ENCODE measurements around the gene ZNF616. TPM values are rescaled to one million over a fixed set of nuclear protein-coding genes. Genes with fewer than 3 reads are reported as not detected.

Gene ZNF616
- polyA plus RNA-seq, 1 donor (not counting 4 experiments of a cell fraction or from before 2014, with no cell fraction given) = 7.6 TPM

DNA sequence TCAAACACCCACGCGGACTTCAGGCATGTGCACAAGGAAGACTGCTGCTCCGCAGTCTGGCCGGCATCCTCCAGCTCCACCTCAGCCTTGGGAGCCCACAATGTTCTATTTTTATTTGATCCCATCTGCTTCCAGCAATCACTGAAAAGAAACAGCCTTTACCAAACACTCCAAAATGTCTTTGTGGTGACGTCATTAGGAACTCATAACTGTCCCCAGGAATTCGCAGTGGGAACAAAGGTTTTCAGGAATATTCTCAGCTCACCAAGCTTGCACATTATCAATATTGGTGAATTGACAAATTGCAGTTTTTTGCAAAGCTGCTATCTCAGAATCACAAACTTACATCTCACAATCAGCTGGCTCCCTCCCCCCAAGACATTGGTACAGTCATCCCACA is 29.0 kb downstream of the ZNF616 start:
- H3K9me3 ChIP-seq (ENCODE audit: control insufficient read depth, low read depth, low read length) = peaks cover 40% of the 10 kb centered on the region
- H4K20me1 ChIP-seq (ENCODE audit: control insufficient read depth, extremely low read depth, insufficient read depth, low read length) = no peaks in the 10 kb centered on the region
- no peaks in the 10 kb centered on the region for H3K27me3 ChIP-seq (ENCODE audit: control insufficient read depth, extremely low read depth, insufficient read depth, low read length)
- FAIRE-seq (no peak), DNase-seq (ENCODE audit: low read depth, low spot score) (no peak)
- TF ChIP-seq EZH2 (IDR thresholded peaks at IDR 0.05; ENCODE audit: low read length) = no peak
- TF ChIP-seq, protein P1, sequence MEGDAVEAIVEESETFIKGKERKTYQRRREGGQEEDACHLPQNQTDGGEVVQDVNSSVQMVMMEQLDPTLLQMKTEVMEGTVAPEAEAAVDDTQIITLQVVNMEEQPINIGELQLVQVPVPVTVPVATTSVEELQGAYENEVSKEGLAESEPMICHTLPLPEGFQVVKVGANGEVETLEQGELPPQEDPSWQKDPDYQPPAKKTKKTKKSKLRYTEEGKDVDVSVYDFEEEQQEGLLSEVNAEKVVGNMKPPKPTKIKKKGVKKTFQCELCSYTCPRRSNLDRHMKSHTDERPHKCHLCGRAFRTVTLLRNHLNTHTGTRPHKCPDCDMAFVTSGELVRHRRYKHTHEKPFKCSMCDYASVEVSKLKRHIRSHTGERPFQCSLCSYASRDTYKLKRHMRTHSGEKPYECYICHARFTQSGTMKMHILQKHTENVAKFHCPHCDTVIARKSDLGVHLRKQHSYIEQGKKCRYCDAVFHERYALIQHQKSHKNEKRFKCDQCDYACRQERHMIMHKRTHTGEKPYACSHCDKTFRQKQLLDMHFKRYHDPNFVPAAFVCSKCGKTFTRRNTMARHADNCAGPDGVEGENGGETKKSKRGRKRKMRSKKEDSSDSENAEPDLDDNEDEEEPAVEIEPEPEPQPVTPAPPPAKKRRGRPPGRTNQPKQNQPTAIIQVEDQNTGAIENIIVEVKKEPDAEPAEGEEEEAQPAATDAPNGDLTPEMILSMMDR (optimal IDR thresholded peaks at IDR 0.05 in 1 of 3, IDR thresholded peaks at IDR 0.05 in 1 of 3, conservative IDR thresholded peaks at IDR 0.05 in 1 of 3; ENCODE audit: extremely low read depth in 1 of 3, insufficient read depth in 2 of 3, low read length in 3 of 3) = no peak
- peaks cover 1 to 2% of the 10 kb centered on the region in 2 experiments for H3K36me3 ChIP-seq (ENCODE audit: control insufficient read depth in 2 of 2, extremely low read depth in 1 of 2, insufficient read depth in 2 of 2, low read length in 2 of 2)
- no peaks in the 10 kb centered on the region for H3K4me1 ChIP-seq (ENCODE audit: control insufficient read depth, extremely low read depth, insufficient read depth, low read length)
- H3K4me3 ChIP-seq (ENCODE audit: control insufficient read depth in 2 of 3, extremely low read depth in 1 of 3, insufficient read depth in 2 of 3, low read depth in 1 of 3, low read length in 3 of 3) = no peak overlapping the region
- H3K79me2 ChIP-seq (ENCODE audit: control insufficient read depth, insufficient read depth, low read length) = no peaks in the 10 kb centered on the region
- H3K9me1 ChIP-seq (ENCODE audit: control insufficient read depth, extremely low read depth, insufficient read depth, low read length) = no peaks in the 10 kb centered on the region
- H3K4me2 ChIP-seq (ENCODE audit: control insufficient read depth, extremely low read depth, insufficient read depth, low read depth, low read length) = no peak overlapping the region
- H3K27ac ChIP-seq (ENCODE audit: control insufficient read depth, insufficient read depth, low read length) = no peak overlapping the region
- no peak overlapping the region for H2AFZ ChIP-seq (ENCODE audit: control insufficient read depth, low read length)
- no peak overlapping the region for H3K9ac ChIP-seq (ENCODE audit: control insufficient read depth, extremely low read depth, insufficient read depth, low read length)
- dilution Hi-C loops (cut with MboI; ENCODE audit: extremely low pct_ligation_motif_present, low sequenced_read_pairs) = no loop called here

DNA sequence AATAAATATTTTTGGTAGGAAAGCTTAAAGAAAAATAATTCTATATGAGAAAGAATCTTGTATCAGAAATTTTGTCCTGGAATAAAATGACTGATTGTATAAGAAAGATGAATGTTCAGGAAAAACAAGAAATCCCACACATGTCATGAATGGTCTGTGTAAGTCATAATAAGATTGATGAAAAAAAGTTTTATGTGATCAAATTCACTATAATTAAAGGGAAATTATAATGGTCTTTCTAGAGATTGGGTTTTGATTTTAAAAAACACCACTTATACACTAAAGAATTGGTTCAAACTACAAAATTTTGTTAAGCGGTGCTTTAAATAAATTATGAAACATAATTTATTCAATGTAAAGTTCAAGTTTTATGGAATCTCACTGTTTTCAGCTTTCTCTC is 37.0 kb downstream of the ZNF616 start:
- FAIRE-seq = no peak

More for the DNA sequence above, 37.0 kb downstream of the ZNF616 start:
- H3K4me2 ChIP-seq (ENCODE audit: control insufficient read depth, extremely low read depth, insufficient read depth, low read depth, low read length) = no peak overlapping the region
- no peaks in the 10 kb centered on the region for H3K4me1 ChIP-seq (ENCODE audit: control insufficient read depth, extremely low read depth, insufficient read depth, low read length)
- dilution Hi-C loops (cut with MboI; ENCODE audit: extremely low pct_ligation_motif_present, low sequenced_read_pairs) = no loop called here
- no peak overlapping the region for H2AFZ ChIP-seq (ENCODE audit: control insufficient read depth, low read length)
- H3K4me3 ChIP-seq (ENCODE audit: control insufficient read depth in 2 of 3, extremely low read depth in 1 of 3, insufficient read depth in 2 of 3, low read depth in 1 of 3, low read length in 3 of 3) = no peak overlapping the region
- TF ChIP-seq EZH2 (IDR thresholded peaks at IDR 0.05; ENCODE audit: low read length) = no peak
- TF ChIP-seq, protein P1 (optimal IDR thresholded peaks at IDR 0.05 in 1 of 3, IDR thresholded peaks at IDR 0.05 in 1 of 3, conservative IDR thresholded peaks at IDR 0.05 in 1 of 3; ENCODE audit: extremely low read depth in 1 of 3, insufficient read depth in 2 of 3, low read length in 3 of 3) = no peak
- peaks cover 14% of the 10 kb centered on the region for H3K9me3 ChIP-seq (ENCODE audit: control insufficient read depth, low read depth, low read length)
- no peaks in the 10 kb centered on the region for H3K27me3 ChIP-seq (ENCODE audit: control insufficient read depth, extremely low read depth, insufficient read depth, low read length)
- H3K36me3 ChIP-seq (ENCODE audit: control insufficient read depth in 2 of 2, extremely low read depth in 1 of 2, insufficient read depth in 2 of 2, low read length in 2 of 2) = no peaks in the 10 kb centered on the region
- H4K20me1 ChIP-seq (ENCODE audit: control insufficient read depth, extremely low read depth, insufficient read depth, low read length) = no peaks in the 10 kb centered on the region
- H3K9ac ChIP-seq (ENCODE audit: control insufficient read depth, extremely low read depth, insufficient read depth, low read length) = no peak overlapping the region
- no peaks in the 10 kb centered on the region for H3K79me2 ChIP-seq (ENCODE audit: control insufficient read depth, insufficient read depth, low read length)
- no peak for DNase-seq (ENCODE audit: low read depth, low spot score)
- no peaks in the 10 kb centered on the region for H3K9me1 ChIP-seq (ENCODE audit: control insufficient read depth, extremely low read depth, insufficient read depth, low read length)
- no peak overlapping the region for H3K27ac ChIP-seq (ENCODE audit: control insufficient read depth, insufficient read depth, low read length)
